GM20000 (cell line): ENCODE results near the gene CHST11.

Experiments used
- DNase-seq: peaks from one replicate; pipeline ENCODE4 v3.0.0; 2012; ENCODE audit warnings: low spot score
- CTCF ChIP-seq: IDR thresholded peaks from 2 replicates; pipeline ENCODE4 v1.5.1; 2012; ENCODE audit warnings: mild to moderate bottlenecking, control low read depth; ENCODE audit errors: extremely low read depth, missing control alignments

CHST11 gene

GRCh38 chr12:104707194-104707593 lies 250.4 kb downstream of the CHST11 start:
- DNase-seq, result no peak
- no peak for TF ChIP-seq CTCF

- no peak for DNase-seq
These were observed 251.2 kb downstream of the CHST11 start for GRCh38 chr12:104707794-104708558.

GRCh38 chr12:104708891-104709290 lies 252.1 kb downstream of the CHST11 start:
- no peak for TF ChIP-seq CTCF
- DNase-seq, result no peak

More at GRCh38 chr12:104707794-104708558, 251.2 kb downstream of the CHST11 start:
- TF ChIP-seq CTCF, result no peak

- TF ChIP-seq CTCF, result no peak
- DNase-seq, result no peak
These were observed 253.1 kb downstream of the CHST11 start for GRCh38 chr12:104709692-104710435.

- DNase-seq, result no peak
- TF ChIP-seq CTCF, result no peak
These were observed 254.4 kb downstream of the CHST11 start for GRCh38 chr12:104710940-104711689.

- no peak for TF ChIP-seq CTCF
- no peak for DNase-seq
These were observed 255.7 kb downstream of the CHST11 start for GRCh38 chr12:104712477-104712876.

- TF ChIP-seq CTCF, result no peak
- no peak for DNase-seq
These were observed 256.2 kb downstream of the CHST11 start for GRCh38 chr12:104712968-104713367.
